H1 (cell line): Measurements from ENCODE around the gene GSTO2. TPM values are rescaled to one million over a fixed set of nuclear protein-coding genes. Genes with fewer than 3 reads are reported as not detected.

Experiments
- CTCF ChIA-PET: fragments of 300-600 bp; sonication (Branson Sonifier 250); formaldehyde crosslinking; loops from one replicate; lab custom pipeline; 2021; ENCODE audit not compliant: partially characterized antibody; lab: Charles Lee
- POLR2A ChIA-PET: fragments of 300-600 bp; sonication (Branson Sonifier 250); formaldehyde crosslinking; loops from one replicate; lab custom pipeline; 2021; ENCODE audit warnings: inconsistent platforms; ENCODE audit not compliant: partially characterized antibody; lab: Charles Lee
- DNase-seq, 2 experiments: peaks; one replicate each; pipeline versions ENCODE4 v3.0.0 to v3.0.0-alpha.2; 2010 to 2022; ENCODE audit warnings: low spot score in 2 of 2, low read depth in 1 of 2, mixed read lengths in 1 of 2
- FAIRE-seq: peaks from 2 replicates; lab custom pipeline; 2011; peaks lifted over from hg19 to GRCh38; lab: Jason Lieb, UNC
- H2AFZ ChIP-seq: 2 replicates; pipeline ENCODE4 v1.8.1; 2012; ENCODE audit warnings: low read length, inconsistent platforms
- H2AK5ac ChIP-seq: 2 replicates; pipeline ENCODE4 v1.6.1; 2013; ENCODE audit warnings: low read depth, low read length
- H2BK120ac ChIP-seq: replicated peaks from 2 replicates; pipeline ENCODE3; 2013; ENCODE audit warnings: low read depth, low read length, inconsistent platforms
- H2BK12ac ChIP-seq: 2 replicates; pipeline ENCODE4 v1.6.1; 2013; ENCODE audit warnings: low read depth, low read length
- H2BK15ac ChIP-seq: 2 replicates; pipeline ENCODE4 v1.6.1; 2013; ENCODE audit warnings: low read length
- H2BK20ac ChIP-seq: 2 replicates; pipeline ENCODE4 v1.6.1; 2013; ENCODE audit warnings: low read length
- H2BK5ac ChIP-seq: 2 replicates; pipeline ENCODE4 v1.6.1; 2013; ENCODE audit warnings: low read depth, low read length
- H3K14ac ChIP-seq: 2 replicates; pipeline ENCODE4 v1.6.1; 2013; ENCODE audit warnings: inconsistent platforms; ENCODE audit not compliant: insufficient read length
- H3K18ac ChIP-seq: 2 replicates; pipeline ENCODE4 v1.6.1; 2013; ENCODE audit warnings: low read length; ENCODE audit errors: extremely low read depth
- H3K23ac ChIP-seq: 2 replicates; pipeline ENCODE4 v1.6.1; 2013; ENCODE audit warnings: inconsistent platforms; ENCODE audit not compliant: insufficient read length
- H3K23me2 ChIP-seq: 2 replicates; pipeline ENCODE4 v1.6.1; 2013; ENCODE audit warnings: low read depth, low read length
- H3K27ac ChIP-seq: 2 replicates; pipeline ENCODE4 v1.6.1; 2011; ENCODE audit warnings: low read depth, low read length, inconsistent platforms
- H3K27me3 ChIP-seq, 4 experiments: replicated peaks in 1 of 4; 1 replicate in 1 of 4; 2 replicates in 3 of 4; pipeline versions ENCODE4 v1.6.1 to v1.8.1; 2011 to 2013; ENCODE audit warnings: low read length in 3 of 4, mild to moderate bottlenecking in 3 of 4, inconsistent platforms in 2 of 4, mixed read lengths in 2 of 4, moderate library complexity in 1 of 4; ENCODE audit not compliant: control insufficient read depth in 3 of 4, insufficient read depth in 3 of 4; ENCODE audit errors: extremely low read depth in 1 of 4
- H3K36me3 ChIP-seq, 4 experiments: 2 replicates each; pipeline versions ENCODE4 v1.6.1 to v1.8.1; 2011 to 2013; ENCODE audit warnings: mild to moderate bottlenecking in 4 of 4, low read length in 3 of 4, moderate library complexity in 2 of 4, control low read depth in 1 of 4, inconsistent platforms in 1 of 4; ENCODE audit not compliant: insufficient read depth in 4 of 4, control insufficient read depth in 2 of 4
- H3K4ac ChIP-seq: replicated peaks from 2 replicates; pipeline ENCODE3; 2013; ENCODE audit warnings: low read length, low read depth, mixed read lengths, inconsistent platforms; ENCODE audit not compliant: insufficient read length
- H3K4me1 ChIP-seq, 4 experiments: replicated peaks in 1 of 4; 1 replicate in 1 of 4; 2 replicates in 3 of 4; pipeline versions ENCODE4 v1.6.1 to v1.8.1; 2011 to 2013; ENCODE audit warnings: low read length in 3 of 4, inconsistent platforms in 2 of 4, mixed read lengths in 1 of 4; ENCODE audit not compliant: insufficient read depth in 4 of 4, control insufficient read depth in 3 of 4
- H3K4me2 ChIP-seq, 2 experiments: 2 replicates each; pipeline versions ENCODE4 v1.6.1 to v1.8.1; 2011 to 2013; ENCODE audit warnings: low read depth in 2 of 2, low read length in 2 of 2, control low read depth in 1 of 2, inconsistent platforms in 1 of 2, mild to moderate bottlenecking in 1 of 2; ENCODE audit not compliant: insufficient read depth in 1 of 2
- H3K4me3 ChIP-seq, 4 experiments: fragments of 200-600, 300-600 bp in 1 of 4; sonication (generic), shearing (Covaris generic), sonication (Bioruptor Twin) in 1 of 4; 2 replicates each; pipeline versions ENCODE4 v1.5.1 to v1.8.1; 2011 to 2016; ENCODE audit warnings: low read length in 4 of 4, low read depth in 3 of 4, control low read depth in 2 of 4, inconsistent platforms in 2 of 4, mild to moderate bottlenecking in 2 of 4, mixed read lengths in 1 of 4, moderate library complexity in 1 of 4; ENCODE audit not compliant: insufficient read depth in 2 of 4; ENCODE audit errors: extremely low read depth in 1 of 4
- H3K56ac ChIP-seq: replicated peaks from 2 replicates; pipeline ENCODE3; 2013; ENCODE audit warnings: low read depth, mild to moderate bottlenecking, mixed read lengths, low read length, inconsistent platforms; ENCODE audit not compliant: insufficient read length
- H3K79me1 ChIP-seq: 2 replicates; pipeline ENCODE4 v1.6.1; 2013; ENCODE audit warnings: low read depth, low read length, control low read depth
- H3K79me2 ChIP-seq, 2 experiments: 2 replicates each; pipeline versions ENCODE4 v1.6.1 to v1.8.1; 2012 to 2013; ENCODE audit warnings: low read length in 2 of 2, mild to moderate bottlenecking in 2 of 2, inconsistent platforms in 1 of 2; ENCODE audit not compliant: insufficient read depth in 2 of 2, control insufficient read depth in 1 of 2
- H3K9ac ChIP-seq, 4 experiments: replicated peaks in 1 of 4; 1 replicate in 1 of 4; 2 replicates in 3 of 4; pipeline versions ENCODE4 v1.6.1 to v1.8.1; 2011 to 2013; ENCODE audit warnings: low read depth in 3 of 4, low read length in 3 of 4, control low read depth in 2 of 4, mild to moderate bottlenecking in 2 of 4, moderate library complexity in 2 of 4, inconsistent platforms in 1 of 4; ENCODE audit errors: extremely low read depth in 1 of 4
- H3K9me3 ChIP-seq, 2 experiments: 2 replicates each; pipeline versions ENCODE4 v1.6.1 to v1.8.1; 2012 to 2013; ENCODE audit warnings: mild to moderate bottlenecking in 2 of 2, moderate library complexity in 2 of 2, control low read depth in 1 of 2, inconsistent platforms in 1 of 2, low read depth in 1 of 2, low read length in 1 of 2, mixed read lengths in 1 of 2; ENCODE audit not compliant: insufficient read depth in 2 of 2
- H4K20me1 ChIP-seq, 2 experiments: replicated peaks in 1 of 2; 2 replicates each; pipeline versions ENCODE3 to v1.8.1; 2011 to 2013; ENCODE audit warnings: inconsistent platforms in 2 of 2, low read length in 2 of 2, mild to moderate bottlenecking in 1 of 2; ENCODE audit not compliant: insufficient read depth in 2 of 2, control insufficient read depth in 1 of 2
- H4K5ac ChIP-seq: 2 replicates; pipeline ENCODE4 v1.6.1; 2013; ENCODE audit warnings: low read length, low read depth, mixed read lengths, inconsistent platforms; ENCODE audit not compliant: insufficient read length
- H4K8ac ChIP-seq: 2 replicates; pipeline ENCODE4 v1.8.0; 2013; ENCODE audit warnings: mild to moderate bottlenecking, moderate library complexity, low read length, inconsistent platforms; ENCODE audit not compliant: insufficient read depth; ENCODE audit errors: extremely low read depth
- H4K91ac ChIP-seq: replicated peaks from 2 replicates; pipeline ENCODE3; 2013; ENCODE audit warnings: low read length, mixed read lengths, inconsistent platforms; ENCODE audit not compliant: insufficient read length
- ASH2L ChIP-seq: fragments of 200-600, 300-600 bp; sonication (generic); IDR thresholded peaks from one replicate; pipeline ENCODE4 v1.7.1; 2017; ENCODE audit warnings: low read length
- CTCF ChIP-seq, 3 experiments: IDR thresholded peaks; 1 replicate in 2 of 3; 2 replicates in 1 of 3; pipeline versions ENCODE4 v1.5.1 to v1.6.1; 2011; ENCODE audit warnings: low read length in 3 of 3, mild to moderate bottlenecking in 3 of 3, inconsistent platforms in 2 of 3, low read depth in 1 of 3, moderate library complexity in 1 of 3; ENCODE audit not compliant: insufficient read depth in 1 of 3; ENCODE audit errors: control extremely low read depth in 1 of 3
- FOSL1 ChIP-seq: IDR thresholded peaks from 2 replicates; pipeline ENCODE4 v1.6.1; 2011; ENCODE audit warnings: mild to moderate bottlenecking, low read depth, low read length, moderate library complexity; ENCODE audit not compliant: insufficient read depth
- GABPA ChIP-seq: IDR thresholded peaks from 2 replicates; pipeline ENCODE4 v1.6.1; 2011; ENCODE audit warnings: mild to moderate bottlenecking, low read length, moderate library complexity, borderline replicate concordance; ENCODE audit not compliant: insufficient read depth
- JUN ChIP-seq: IDR thresholded peaks from 2 replicates; pipeline ENCODE4 v1.6.1; 2011; ENCODE audit warnings: low read depth, mild to moderate bottlenecking, improper control_type of control experiment, low read length
- POU5F1 ChIP-seq: IDR thresholded peaks from 2 replicates; pipeline ENCODE4 v1.6.1; 2011; ENCODE audit warnings: low read depth, mild to moderate bottlenecking, low read length, moderate library complexity
- RBBP5 ChIP-seq: IDR thresholded peaks from 2 replicates; pipeline ENCODE4 v1.7.1; 2012; ENCODE audit warnings: low read depth, mild to moderate bottlenecking, inconsistent platforms, low read length, moderate library complexity, borderline replicate concordance
- RFX5 ChIP-seq: IDR thresholded peaks from 2 replicates; pipeline ENCODE4 v1.6.1; 2011; ENCODE audit warnings: low read depth, low read length, improper control_type of control experiment, borderline replicate concordance
- TAF1 ChIP-seq: IDR thresholded peaks from 2 replicates; pipeline ENCODE4 v1.6.1; 2011; ENCODE audit warnings: mild to moderate bottlenecking, low read depth, low read length
- WGBS, 2 experiments: shearing (Covaris generic) in 1 of 2; methylation state at CpG; one replicate each; pipeline versions ENCODE4 v1.1.6 to v1.1.7; 2013 to 2015; ENCODE audit warnings: low lambda C conversion rate in 2 of 2, mixed read lengths in 2 of 2, inconsistent platforms in 1 of 2, low coverage in 1 of 2, missing lambda C conversion rate in 1 of 2; ENCODE audit not compliant: insufficient replicate concordance in 2 of 2, insufficient coverage in 1 of 2, insufficient read length in 1 of 2; ENCODE audit errors: extremely low coverage in 1 of 2, missing lambda C conversion rate in 1 of 2; 5-methylcytosine and 5-hydroxymethylcytosine counted together
- polyA plus RNA-seq, 7 experiments: library from polyadenylated mRNA; depleted of rRNA in 3 of 7; stranded (reverse) in 5 of 7; unstranded in 2 of 7; fragments of >200 nt in 5 of 7; fragments of 200-250 nt in 2 of 7; gene quantifications; 1 replicate in 5 of 7; 2 replicates in 1 of 7; 4 replicates in 1 of 7; pipeline versions ENCODE4 v1.2.1 to v1.2.3, GENCODE V29; 2011 to 2013; ENCODE audit warnings: missing spikeins in 2 of 7, mixed read lengths in 2 of 7
- total RNA-seq: library from RNA; stranded (reverse); fragmentation: NEBNext Ultra II Directional; extraction: Animal tissue kit (Norgen Biotek cat#: 25700); gene quantifications from 2 replicates; pipeline ENCODE4 v1.2.1, GENCODE V29; 2021
- TF ChIP-seq, protein P1 (sequence below): IDR thresholded peaks from 2 replicates; pipeline ENCODE4 v1.6.1; 2012; ENCODE audit warnings: inconsistent platforms

The GSTO2 gene
- total and polyA plus RNA-seq, 2 of the 8 experiments (the other 6 are each of a cell fraction or from before 2014, with no cell fraction given), result 13.1 to 41.7 TPM

GRCh38 chr10:104277785-104278184, 8.8 kb downstream of the GSTO2 start:
- no peak overlapping the region for H2BK15ac ChIP-seq
- TF ChIP-seq ASH2L, result no peak
- TF ChIP-seq RBBP5, result no peak
- no peak for TF ChIP-seq FOSL1
- TF ChIP-seq JUN, result no peak
- TF ChIP-seq CTCF (IDR thresholded peaks at IDR 0.05; ENCODE audit: control extremely low read depth in 1 of 3, insufficient read depth in 1 of 3, low read depth in 1 of 3, low read length in 3 of 3), result no peak
- TF ChIP-seq TAF1, result no peak
- no peak for TF ChIP-seq GABPA
- no peak for TF ChIP-seq POU5F1
- TF ChIP-seq, protein P1, sequence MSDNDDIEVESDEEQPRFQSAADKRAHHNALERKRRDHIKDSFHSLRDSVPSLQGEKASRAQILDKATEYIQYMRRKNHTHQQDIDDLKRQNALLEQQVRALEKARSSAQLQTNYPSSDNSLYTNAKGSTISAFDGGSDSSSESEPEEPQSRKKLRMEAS, result no peak
- no peak for TF ChIP-seq RFX5
- TF ChIP-seq, all 59 proteins: peak for 0
- H3K14ac ChIP-seq, result no peak overlapping the region
- no peak overlapping the region for H2AK5ac ChIP-seq
- no peaks in the 10 kb centered on the region for H3K9me3 ChIP-seq
- ChIA-PET POLR2A (interaction anchor here (0.7 kb wide), 1 partner anchor 45 kb away, joined by 3 read pairs; no protein-coding TSS in a partner anchor), CTCF (interaction anchor here (0.7 to 8.7 kb wide), 11 partner anchors 9 to 380 kb away, joined by 3 to 146 read pairs (median 4); partner anchors contain the start of gene CFAP58)
- no peak overlapping the region for H3K9ac ChIP-seq
- FAIRE-seq (no peak), DNase-seq (no peak)
- peaks cover 0 to 1% (median 0%) of the 10 kb centered on the region in 4 experiments; a peak in 2 of 7 replicates for H3K4me1 ChIP-seq
- H3K4ac ChIP-seq, result no peak overlapping the region
- no peak overlapping the region for H3K56ac ChIP-seq
- no peak overlapping the region for H2BK5ac ChIP-seq
- peaks cover 0 to 2% (median 0%) of the 10 kb centered on the region in 4 experiments; a peak in 2 of 8 replicates for H3K36me3 ChIP-seq
- no peak overlapping the region for H3K18ac ChIP-seq
- no peaks in the 10 kb centered on the region for H4K20me1 ChIP-seq
- H4K8ac ChIP-seq, result no peak overlapping the region
- H4K91ac ChIP-seq, result no peak overlapping the region
- no peaks in the 10 kb centered on the region for H3K23me2 ChIP-seq
- H3K23ac ChIP-seq, result no peak overlapping the region
- H4K5ac ChIP-seq, result no peak overlapping the region
- no peaks in the 10 kb centered on the region for H3K79me1 ChIP-seq
- H2AFZ ChIP-seq, result no peak overlapping the region
- no peak overlapping the region for H3K4me2 ChIP-seq
- H2BK120ac ChIP-seq, result no peak overlapping the region
- H3K27me3 ChIP-seq, result peaks cover 0 to 7% (median 2%) of the 10 kb centered on the region in 4 experiments; a peak in 2 of 7 replicates
- H3K27ac ChIP-seq, result no peak overlapping the region
- H3K79me2 ChIP-seq, result no peaks in the 10 kb centered on the region
- H2BK20ac ChIP-seq, result no peak overlapping the region
- no peak overlapping the region for H2BK12ac ChIP-seq
- H3K4me3 ChIP-seq, result no peak overlapping the region
- WGBS, 2 experiments, result 87% methylated on average over 2 of the region's 2 CpGs; no CpG with 5 or more reads in 1 of the 2 experiments
